ENCODE results near the gene KLC3.
"Not testable (repeated sequence)": the region's sequence is repeated elsewhere in the genome, so short reads cannot be mapped to it uniquely, and the experiment has no call there.

KLC3 gene

GRCh38 chr19:45331411-45331810 lies 9.1 kb upstream of the KLC3 start:
- H3K36me3 ChIP-seq (ENCODE audit: control insufficient read depth in 1 of 2, insufficient read depth in 2 of 2, low read length in 2 of 2): no peaks in the 10 kb centered on the region
- H3K4me1 ChIP-seq (ENCODE audit: control insufficient read depth in 1 of 2, insufficient read depth in 2 of 2, low read length in 2 of 2): peaks cover 0 to 1% of the 10 kb centered on the region in 2 donors
- no peaks in the 10 kb centered on the region for H3K9me3 ChIP-seq (ENCODE audit: control insufficient read depth in 1 of 2, low read length in 2 of 2)
- no peak overlapping the region for H3K4me3 ChIP-seq (ENCODE audit: low read depth in 1 of 2, low read length in 2 of 2)
- no peak overlapping the region for H3K27ac ChIP-seq (ENCODE audit: low read depth, low read length)
- no peaks in the 10 kb centered on the region for H3K27me3 ChIP-seq (ENCODE audit: control insufficient read depth in 1 of 2, insufficient read depth in 2 of 2, low read length in 2 of 2)
- no peak overlapping the region for H3K9ac ChIP-seq (ENCODE audit: low read depth in 1 of 2, low read length in 2 of 2)

- no peaks in the 10 kb centered on the region for H3K9me3 ChIP-seq (ENCODE audit: control insufficient read depth in 1 of 2, low read length in 2 of 2)
- H3K36me3 ChIP-seq (ENCODE audit: control insufficient read depth in 1 of 2, insufficient read depth in 2 of 2, low read length in 2 of 2): no peaks in the 10 kb centered on the region
- H3K27ac ChIP-seq (ENCODE audit: low read depth, low read length): no peak overlapping the region
- H3K4me3 ChIP-seq (ENCODE audit: low read depth in 1 of 2, low read length in 2 of 2): no peak overlapping the region
- H3K9ac ChIP-seq (ENCODE audit: low read depth in 1 of 2, low read length in 2 of 2): no peak overlapping the region
- H3K27me3 ChIP-seq (ENCODE audit: control insufficient read depth in 1 of 2, insufficient read depth in 2 of 2, low read length in 2 of 2): no peaks in the 10 kb centered on the region
- H3K4me1 ChIP-seq (ENCODE audit: control insufficient read depth in 1 of 2, insufficient read depth in 2 of 2, low read length in 2 of 2): no peaks in the 10 kb centered on the region
These were observed 6.8 kb upstream of the KLC3 start for GRCh38 chr19:45333609-45334303.

GRCh38 chr19:45334881-45335280 lies 5.7 kb upstream of the KLC3 start:
- not testable (repeated sequence) for H3K4me1 ChIP-seq (ENCODE audit: control insufficient read depth in 1 of 2, insufficient read depth in 2 of 2, low read length in 2 of 2); H3K9ac ChIP-seq (ENCODE audit: low read depth in 1 of 2, low read length in 2 of 2); H3K9me3 ChIP-seq (ENCODE audit: control insufficient read depth in 1 of 2, low read length in 2 of 2); H3K27ac ChIP-seq (ENCODE audit: low read depth, low read length); H3K4me3 ChIP-seq (ENCODE audit: low read depth in 1 of 2, low read length in 2 of 2); H3K27me3 ChIP-seq (ENCODE audit: control insufficient read depth in 1 of 2, insufficient read depth in 2 of 2, low read length in 2 of 2); H3K36me3 ChIP-seq (ENCODE audit: control insufficient read depth in 1 of 2, insufficient read depth in 2 of 2, low read length in 2 of 2)

- Histone ChIP-seq H3K9me3 (ENCODE audit: control insufficient read depth in 1 of 2, low read length in 2 of 2) (no peaks in the 10 kb centered on the region), H3K27ac (ENCODE audit: low read depth, low read length) (no peak overlapping the region), H3K9ac (ENCODE audit: low read depth in 1 of 2, low read length in 2 of 2) (no peak overlapping the region), H3K4me1 (ENCODE audit: control insufficient read depth in 1 of 2, insufficient read depth in 2 of 2, low read length in 2 of 2) (no peaks in the 10 kb centered on the region), H3K4me3 (ENCODE audit: low read depth in 1 of 2, low read length in 2 of 2) (no peak overlapping the region), H3K27me3 (ENCODE audit: control insufficient read depth in 1 of 2, insufficient read depth in 2 of 2, low read length in 2 of 2) (peaks cover under 1 to 9% of the 10 kb centered on the region in 2 donors), H3K36me3 (ENCODE audit: control insufficient read depth in 1 of 2, insufficient read depth in 2 of 2, low read length in 2 of 2) (no peaks in the 10 kb centered on the region)
These were observed 3.8 kb upstream of the KLC3 start for GRCh38 chr19:45336696-45337251.

- Histone ChIP-seq H3K4me1 (ENCODE audit: control insufficient read depth in 1 of 2, insufficient read depth in 2 of 2, low read length in 2 of 2) (no peaks in the 10 kb centered on the region), H3K27ac (ENCODE audit: low read depth, low read length) (no peak overlapping the region), H3K9ac (ENCODE audit: low read depth in 1 of 2, low read length in 2 of 2) (no peak overlapping the region), H3K36me3 (ENCODE audit: control insufficient read depth in 1 of 2, insufficient read depth in 2 of 2, low read length in 2 of 2) (no peaks in the 10 kb centered on the region), H3K27me3 (ENCODE audit: control insufficient read depth in 1 of 2, insufficient read depth in 2 of 2, low read length in 2 of 2) (peaks cover 6 to 18% of the 10 kb centered on the region in 2 donors), H3K4me3 (ENCODE audit: low read depth in 1 of 2, low read length in 2 of 2) (no peak overlapping the region), H3K9me3 (ENCODE audit: control insufficient read depth in 1 of 2, low read length in 2 of 2) (no peaks in the 10 kb centered on the region)
These were observed 921 bp upstream of the KLC3 start for GRCh38 chr19:45339629-45340028.

- no peaks in the 10 kb centered on the region for H3K36me3 ChIP-seq (ENCODE audit: control insufficient read depth in 1 of 2, insufficient read depth in 2 of 2, low read length in 2 of 2)
- no peaks in the 10 kb centered on the region for H3K9me3 ChIP-seq (ENCODE audit: control insufficient read depth in 1 of 2, low read length in 2 of 2)
- no peak overlapping the region for H3K9ac ChIP-seq (ENCODE audit: low read depth in 1 of 2, low read length in 2 of 2)
- H3K27me3 ChIP-seq (ENCODE audit: control insufficient read depth in 1 of 2, insufficient read depth in 2 of 2, low read length in 2 of 2): peaks cover 16 to 27% of the 10 kb centered on the region in 2 donors
- no peaks in the 10 kb centered on the region for H3K4me1 ChIP-seq (ENCODE audit: control insufficient read depth in 1 of 2, insufficient read depth in 2 of 2, low read length in 2 of 2)
- H3K4me3 ChIP-seq (ENCODE audit: low read depth in 1 of 2, low read length in 2 of 2): no peak overlapping the region
- H3K27ac ChIP-seq (ENCODE audit: low read depth, low read length): no peak overlapping the region
These were observed 426 bp downstream of the KLC3 start for GRCh38 chr19:45340899-45341453.

GRCh38 chr19:45342911-45343310 lies 2.4 kb downstream of the KLC3 start:
- Histone ChIP-seq H3K4me3 (ENCODE audit: low read depth in 1 of 2, low read length in 2 of 2) (no peak overlapping the region), H3K9ac (ENCODE audit: low read depth in 1 of 2, low read length in 2 of 2) (no peak overlapping the region), H3K4me1 (ENCODE audit: control insufficient read depth in 1 of 2, insufficient read depth in 2 of 2, low read length in 2 of 2) (no peaks in the 10 kb centered on the region), H3K27me3 (ENCODE audit: control insufficient read depth in 1 of 2, insufficient read depth in 2 of 2, low read length in 2 of 2) (peaks cover 16 to 39% of the 10 kb centered on the region in 2 donors), H3K9me3 (ENCODE audit: control insufficient read depth in 1 of 2, low read length in 2 of 2) (no peaks in the 10 kb centered on the region), H3K27ac (ENCODE audit: low read depth, low read length) (no peak overlapping the region), H3K36me3 (ENCODE audit: control insufficient read depth in 1 of 2, insufficient read depth in 2 of 2, low read length in 2 of 2) (no peaks in the 10 kb centered on the region)

- Histone ChIP-seq H3K4me3 (ENCODE audit: low read depth in 1 of 2, low read length in 2 of 2) (no peak overlapping the region), H3K27me3 (ENCODE audit: control insufficient read depth in 1 of 2, insufficient read depth in 2 of 2, low read length in 2 of 2) (peaks cover 16 to 41% of the 10 kb centered on the region in 2 donors)
These were observed 4.3 kb downstream of the KLC3 start for GRCh38 chr19:45344621-45345505.

GRCh38 chr19:45345506-45345860 lies 4.9 kb downstream of the KLC3 start:
- Histone ChIP-seq H3K9ac (ENCODE audit: low read depth in 1 of 2, low read length in 2 of 2) (no peak overlapping the region), H3K27me3 (ENCODE audit: control insufficient read depth in 1 of 2, insufficient read depth in 2 of 2, low read length in 2 of 2) (peaks cover 16 to 41% of the 10 kb centered on the region in 2 donors), H3K4me1 (ENCODE audit: control insufficient read depth in 1 of 2, insufficient read depth in 2 of 2, low read length in 2 of 2) (no peaks in the 10 kb centered on the region), H3K9me3 (ENCODE audit: control insufficient read depth in 1 of 2, low read length in 2 of 2) (no peaks in the 10 kb centered on the region), H3K36me3 (ENCODE audit: control insufficient read depth in 1 of 2, insufficient read depth in 2 of 2, low read length in 2 of 2) (no peaks in the 10 kb centered on the region), H3K27ac (ENCODE audit: low read depth, low read length) (no peak overlapping the region), H3K4me3 (ENCODE audit: low read depth in 1 of 2, low read length in 2 of 2) (no peak overlapping the region)

More at GRCh38 chr19:45344621-45345505, 4.3 kb downstream of the KLC3 start:
- Histone ChIP-seq H3K36me3 (ENCODE audit: control insufficient read depth in 1 of 2, insufficient read depth in 2 of 2, low read length in 2 of 2) (no peaks in the 10 kb centered on the region), H3K27ac (ENCODE audit: low read depth, low read length) (no peak overlapping the region), H3K9me3 (ENCODE audit: control insufficient read depth in 1 of 2, low read length in 2 of 2) (no peaks in the 10 kb centered on the region), H3K4me1 (ENCODE audit: control insufficient read depth in 1 of 2, insufficient read depth in 2 of 2, low read length in 2 of 2) (no peaks in the 10 kb centered on the region), H3K9ac (ENCODE audit: low read depth in 1 of 2, low read length in 2 of 2) (no peak overlapping the region)

GRCh38 chr19:45346449-45346848 lies 5.9 kb downstream of the KLC3 start:
- H3K9ac ChIP-seq (ENCODE audit: low read depth in 1 of 2, low read length in 2 of 2): no peak overlapping the region
- H3K36me3 ChIP-seq (ENCODE audit: control insufficient read depth in 1 of 2, insufficient read depth in 2 of 2, low read length in 2 of 2): peaks cover 0 to 7% of the 10 kb centered on the region in 2 donors
- no peak overlapping the region for H3K4me3 ChIP-seq (ENCODE audit: low read depth in 1 of 2, low read length in 2 of 2)
- no peaks in the 10 kb centered on the region for H3K9me3 ChIP-seq (ENCODE audit: control insufficient read depth in 1 of 2, low read length in 2 of 2)
- peaks cover 16 to 35% of the 10 kb centered on the region in 2 donors for H3K27me3 ChIP-seq (ENCODE audit: control insufficient read depth in 1 of 2, insufficient read depth in 2 of 2, low read length in 2 of 2)
- no peak overlapping the region for H3K27ac ChIP-seq (ENCODE audit: low read depth, low read length)
- H3K4me1 ChIP-seq (ENCODE audit: control insufficient read depth in 1 of 2, insufficient read depth in 2 of 2, low read length in 2 of 2): no peaks in the 10 kb centered on the region
